ENCODE results near the gene SELENBP1. TPM values are rescaled to one million over a fixed set of nuclear protein-coding genes. Genes with fewer than 3 reads are reported as not detected.
"Not testable (repeated sequence)": the region's sequence is repeated elsewhere in the genome, so short reads cannot be mapped to it uniquely, and the experiment has no call there.

Gene SELENBP1
- total RNA-seq, 1 donor from 2014 or later = 413 TPM

DNA sequence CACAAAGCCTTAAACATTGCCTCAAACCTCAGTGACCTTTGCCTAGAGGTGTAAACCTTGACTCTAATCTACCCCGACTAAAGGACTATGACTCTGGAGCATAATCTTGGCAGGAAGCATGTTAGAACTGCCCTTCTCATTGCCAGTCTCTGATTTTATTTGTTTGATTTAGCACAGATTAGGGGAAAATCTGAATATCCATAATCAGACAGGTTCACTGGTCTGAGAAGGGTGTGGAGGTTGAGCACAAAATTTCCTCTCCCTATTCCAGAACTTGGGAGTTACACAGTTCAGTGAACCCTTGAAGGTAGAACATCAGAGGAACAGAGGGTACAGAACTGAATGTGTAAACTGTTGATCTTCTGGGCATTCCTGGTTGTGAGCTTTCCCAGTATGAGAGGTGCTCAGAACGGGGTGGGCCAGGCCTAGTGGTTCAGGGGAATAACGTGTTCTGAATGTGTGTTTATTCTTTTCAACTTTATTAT, 18.6 kb upstream of the SELENBP1 start:
- no peak for DNase-seq

DNA sequence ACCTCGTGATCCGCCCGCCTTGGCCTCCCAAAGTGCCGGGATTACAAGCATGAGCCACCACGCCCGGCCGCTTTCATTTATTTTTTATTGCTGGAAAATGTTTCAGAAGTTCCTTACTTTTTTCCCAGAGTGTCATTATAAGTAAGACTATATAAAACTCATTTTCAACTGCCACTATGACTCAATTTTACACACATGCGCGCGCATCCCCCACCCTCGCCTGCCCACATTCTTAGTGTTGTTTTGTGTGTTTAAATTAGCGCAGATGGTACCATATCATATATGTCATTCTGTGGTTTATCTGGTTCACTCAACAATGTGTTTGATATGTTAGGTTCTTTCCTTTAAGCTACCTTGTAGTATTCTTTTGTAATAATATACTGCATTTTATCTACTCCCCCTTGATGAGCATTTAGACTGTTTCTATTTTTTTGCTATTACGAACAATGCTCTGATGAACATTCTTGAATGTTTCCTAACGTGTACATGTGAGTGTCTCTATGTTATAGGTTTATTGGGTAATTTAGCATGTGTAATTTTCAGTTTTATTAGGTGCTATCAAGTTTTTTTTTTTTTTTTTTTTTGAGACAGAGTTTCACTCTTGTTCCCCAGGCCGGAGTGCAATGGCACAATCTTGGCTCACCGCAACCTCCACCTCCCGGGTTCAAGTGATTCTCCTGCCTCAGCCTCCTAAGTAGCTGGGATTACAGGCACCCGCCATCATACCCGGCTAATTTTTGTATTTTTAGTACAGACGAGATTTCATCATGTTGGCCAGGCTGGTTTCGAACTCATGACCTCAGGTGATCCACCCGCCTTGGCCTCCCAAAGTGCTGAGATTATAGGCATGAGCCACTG, 17.9 kb upstream of the SELENBP1 start:
- intact Hi-C loops (cut with DNase I); H3K27ac ChIP-seq; H3K4me1 ChIP-seq; H3K27me3 ChIP-seq (ENCODE audit: low read depth); H3K9me3 ChIP-seq; H3K4me3 ChIP-seq; DNase-seq; ATAC-seq; H3K36me3 ChIP-seq: not testable (repeated sequence)

More for the DNA sequence above, 18.6 kb upstream of the SELENBP1 start:
- no peaks in the 10 kb centered on the region for H3K36me3 ChIP-seq
- H3K27me3 ChIP-seq (ENCODE audit: low read depth) = no peaks in the 10 kb centered on the region
- no peak overlapping the region for H3K27ac ChIP-seq
- ATAC-seq = no peak
- H3K9me3 ChIP-seq = no peaks in the 10 kb centered on the region
- no peaks in the 10 kb centered on the region for H3K4me1 ChIP-seq
- H3K4me3 ChIP-seq = no peak overlapping the region
- TF ChIP-seq CTCF (IDR thresholded peaks at IDR 0.05) = no peak
- intact Hi-C loops (cut with DNase I) = no loop called here

DNA sequence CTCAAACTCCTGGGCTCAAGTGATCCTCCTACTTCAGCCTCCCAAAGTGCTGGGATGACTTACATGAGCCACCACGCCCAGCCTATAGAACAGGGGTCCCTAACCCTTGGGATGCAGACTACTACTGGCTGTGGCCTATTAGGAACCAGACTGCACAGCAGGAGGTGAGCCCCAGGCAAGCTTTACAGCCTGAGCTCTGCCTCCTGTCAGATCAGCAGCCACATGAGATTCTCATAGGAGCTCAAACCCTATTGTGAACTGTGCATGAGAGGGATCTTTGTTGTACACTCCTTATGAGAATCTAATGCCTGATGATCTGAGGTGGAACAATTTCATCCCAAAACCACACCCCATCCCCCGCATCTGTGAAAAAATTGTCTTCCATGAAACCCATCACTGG, 13.5 kb upstream of the SELENBP1 start:
- intact Hi-C loops (cut with DNase I) = no loop called here
- no peak for DNase-seq
- H3K4me3 ChIP-seq = no peak overlapping the region

GRCh38 chr1:151384584-151384983, 12.1 kb upstream of the SELENBP1 start:
- Histone ChIP-seq H3K27me3 (ENCODE audit: low read depth) (no peaks in the 10 kb centered on the region), H3K4me3 (no peak overlapping the region), H3K36me3 (no peaks in the 10 kb centered on the region), H3K4me1 (no peaks in the 10 kb centered on the region), H3K27ac (no peak overlapping the region), H3K9me3 (no peaks in the 10 kb centered on the region)
- ATAC-seq = no peak
- DNase-seq = no peak
- intact Hi-C loops (cut with DNase I) = no loop called here
- TF ChIP-seq CTCF (IDR thresholded peaks at IDR 0.05) = no peak

More for the DNA sequence above, 13.5 kb upstream of the SELENBP1 start:
- H3K27ac ChIP-seq = no peak overlapping the region
- no peaks in the 10 kb centered on the region for H3K36me3 ChIP-seq
- no peaks in the 10 kb centered on the region for H3K9me3 ChIP-seq
- H3K4me1 ChIP-seq = no peaks in the 10 kb centered on the region
- no peak for TF ChIP-seq CTCF (IDR thresholded peaks at IDR 0.05)
- no peaks in the 10 kb centered on the region for H3K27me3 ChIP-seq (ENCODE audit: low read depth)
- ATAC-seq = no peak

GRCh38 chr1:151377150-151377884, 4.8 kb upstream of the SELENBP1 start:
- TF ChIP-seq CTCF (IDR thresholded peaks at IDR 0.05) = no peak
- no peaks in the 10 kb centered on the region for H3K36me3 ChIP-seq
- intact Hi-C loops (cut with DNase I) = no loop called here
- no peak overlapping the region for H3K27ac ChIP-seq
- ATAC-seq = no peak
- H3K4me1 ChIP-seq = peaks cover 7% of the 10 kb centered on the region
- no peaks in the 10 kb centered on the region for H3K27me3 ChIP-seq (ENCODE audit: low read depth)
- no peak for DNase-seq
- H3K4me3 ChIP-seq = no peak overlapping the region
- no peaks in the 10 kb centered on the region for H3K9me3 ChIP-seq

DNA sequence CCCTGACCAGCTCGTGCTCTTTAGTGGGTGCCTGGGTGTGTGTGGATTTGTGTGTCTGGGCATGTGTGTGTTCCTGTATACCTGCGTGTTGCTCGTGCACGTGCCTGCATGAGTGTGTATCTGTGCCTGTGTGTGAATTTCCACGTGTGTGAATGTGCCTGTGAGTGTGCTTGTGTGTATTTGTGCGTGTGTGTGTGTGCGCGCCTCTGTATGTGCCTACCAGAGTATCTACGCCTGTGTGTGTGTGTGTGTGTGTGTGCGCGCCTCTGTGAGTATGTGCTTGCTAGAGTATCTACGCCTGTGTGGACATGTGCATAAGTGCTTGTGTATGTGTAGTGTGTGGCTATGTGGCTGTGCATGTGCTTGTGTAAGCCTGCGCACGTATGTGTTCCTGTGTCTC, 691 bp upstream of the SELENBP1 start:
- no peak for TF ChIP-seq CTCF (IDR thresholded peaks at IDR 0.05)
- ATAC-seq = no peak
- Histone ChIP-seq H3K9me3 (no peaks in the 10 kb centered on the region), H3K27ac (no peak overlapping the region), H3K36me3 (peaks cover 14% of the 10 kb centered on the region), H3K4me1 (peaks cover 45% of the 10 kb centered on the region), H3K27me3 (ENCODE audit: low read depth) (no peaks in the 10 kb centered on the region), H3K4me3 (no peak overlapping the region)
- intact Hi-C loops (cut with DNase I) = no loop called here
- no peak for DNase-seq
